Pancreas (tissue), 10 donors: Measurements from ENCODE around the gene FAM185A. TPM values are rescaled to one million over a fixed set of nuclear protein-coding genes. Genes with fewer than 3 reads are reported as not detected.

Experiments used
- ATAC-seq, 4 donors: fragments of 200-7000 bp; cut with Tn5 transposase; one replicate each; pipeline versions ENCODE4 v1.8.0 to v1.9.1; 2020; ENCODE audit warnings: mild to moderate bottlenecking in 4 of 4, moderate library complexity in 4 of 4
- DNase-seq, 6 donors: peaks; one replicate each; pipeline ENCODE4 v3.0.0-alpha.2; 2020
- FAIRE-seq: peaks from 2 replicates; lab custom pipeline; 2012; peaks lifted over from hg19 to GRCh38; lab: Jason Lieb, UNC
- H3K27ac ChIP-seq, 4 donors: fragments of 200-600 bp; sonication (generic); 1 replicate in 3 of 4; 2 replicates in 1 of 4; pipeline versions ENCODE4 v1.5.0 to v1.8.0; 2020
- H3K27me3 ChIP-seq, 4 donors: fragments of 200-600 bp; one replicate each; pipeline ENCODE4 v1.8.0; 2021
- H3K36me3 ChIP-seq, 3 donors: fragments of 200-600 bp; sonication (generic) in 1 of 3; one replicate each; pipeline versions ENCODE4 v1.5.0 to v1.8.0; 2020 to 2021
- H3K4me1 ChIP-seq, 3 donors: fragments of 200-600 bp; one replicate each; pipeline ENCODE4 v1.8.0; 2021
- H3K4me3 ChIP-seq, 4 donors: fragments of 200-600 bp; sonication (generic) in 2 of 4; one replicate each; pipeline versions ENCODE4 v1.5.0 to v1.8.0; 2020 to 2021
- H3K9me3 ChIP-seq, 4 donors: fragments of 200-600 bp; one replicate each; pipeline ENCODE4 v1.8.0; 2021
- WGBS, 2 donors: extraction: QIAGEN DNeasy Blood & Tissue Kit; methylation state at CpG; one replicate each; pipeline ENCODE4 v1.1.7; 2013; 5-methylcytosine and 5-hydroxymethylcytosine counted together
- intact Hi-C, 3 donors: fragments of 100-400 bp; cut with DNase I; formaldehyde crosslinking; loops; one replicate each; pipeline versions ENCODE4 v1.11.1 to v1.14.2; 2022
- polyA plus RNA-seq, 2 donors: library from polyadenylated mRNA; stranded (reverse); fragments of 200-250 nt; gene quantifications; one replicate each; pipeline ENCODE4 v1.2.3, GENCODE V29; 2013
- total RNA-seq, 6 donors: library from RNA; stranded (reverse); fragmentation: NEBNext Ultra II Directional in 4 of 6; extraction: Animal tissue kit (Norgen Biotek cat#: 25700) in 4 of 6; gene quantifications; one replicate each; pipeline versions ENCODE4 v1.2.1 to v1.2.4, GENCODE V29; 2021 to 2023
- TF ChIP-seq, protein P1 (sequence below), 4 donors: fragments of 200-600 bp; sonication (generic) in 3 of 4; IDR thresholded peaks; one replicate each; pipeline versions ENCODE4 v1.5.0 to v1.8.0; 2021; ENCODE audit warnings: antibody characterized with exemption in 4 of 4
- donor health status: healthy with polysubstance abuse.
- donor health status: DM: no; HTN: no; CAD: no; lungs with moderate emphysema.
- donor health status: DM: no; HTN: no; CAD: no.
- donor health status: control.
- donor health status: control.
- donor health status: Bipolar disorder and iron deficiency.
- donor health status: DM: yes; HTN: yes; CAD: no.
- donor health status: DM: no; HTN: no; CAD: no.
- donor health status: DM: no; HTN: no; CAD: no.
- donor health status: DM: yes; HTN: yes; CAD: no.

FAM185A gene
- total and polyA plus RNA-seq, 8 donors: 3.2 to 7.4 (median 4.8) TPM

DNA sequence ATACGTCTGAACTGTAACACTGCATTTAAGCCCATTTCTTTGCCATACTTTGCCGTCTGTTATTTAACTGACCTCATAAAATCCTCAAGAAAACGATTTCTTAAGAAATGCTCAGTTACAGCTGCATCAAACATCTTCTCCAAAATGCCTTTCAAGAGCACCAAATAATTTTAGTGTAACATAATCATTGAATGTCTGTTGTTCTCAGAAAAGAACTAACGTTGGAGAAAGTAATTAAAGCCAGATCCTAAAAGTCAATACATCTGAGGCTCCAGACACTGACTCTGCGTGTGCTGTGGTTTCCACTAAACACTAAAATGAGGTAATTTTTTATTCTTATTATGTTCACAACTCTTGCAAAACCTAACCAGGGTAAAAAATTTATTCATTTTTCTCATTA is 100.3 kb downstream of the FAM185A start:
- intact Hi-C loops: no loop called here
- no peak for ATAC-seq
- Histone ChIP-seq H3K4me1 (no peaks in the 10 kb centered on the region), H3K4me3 (no peak overlapping the region), H3K9me3 (no peaks in the 10 kb centered on the region), H3K36me3 (no peaks in the 10 kb centered on the region), H3K27ac (no peak overlapping the region), H3K27me3 (no peaks in the 10 kb centered on the region)
- no peak for DNase-seq
- WGBS, 2 donors: 81 to 84% methylated on average over 5 of the region's 5 CpGs
- no peak for FAIRE-seq
- TF ChIP-seq, protein P1, sequence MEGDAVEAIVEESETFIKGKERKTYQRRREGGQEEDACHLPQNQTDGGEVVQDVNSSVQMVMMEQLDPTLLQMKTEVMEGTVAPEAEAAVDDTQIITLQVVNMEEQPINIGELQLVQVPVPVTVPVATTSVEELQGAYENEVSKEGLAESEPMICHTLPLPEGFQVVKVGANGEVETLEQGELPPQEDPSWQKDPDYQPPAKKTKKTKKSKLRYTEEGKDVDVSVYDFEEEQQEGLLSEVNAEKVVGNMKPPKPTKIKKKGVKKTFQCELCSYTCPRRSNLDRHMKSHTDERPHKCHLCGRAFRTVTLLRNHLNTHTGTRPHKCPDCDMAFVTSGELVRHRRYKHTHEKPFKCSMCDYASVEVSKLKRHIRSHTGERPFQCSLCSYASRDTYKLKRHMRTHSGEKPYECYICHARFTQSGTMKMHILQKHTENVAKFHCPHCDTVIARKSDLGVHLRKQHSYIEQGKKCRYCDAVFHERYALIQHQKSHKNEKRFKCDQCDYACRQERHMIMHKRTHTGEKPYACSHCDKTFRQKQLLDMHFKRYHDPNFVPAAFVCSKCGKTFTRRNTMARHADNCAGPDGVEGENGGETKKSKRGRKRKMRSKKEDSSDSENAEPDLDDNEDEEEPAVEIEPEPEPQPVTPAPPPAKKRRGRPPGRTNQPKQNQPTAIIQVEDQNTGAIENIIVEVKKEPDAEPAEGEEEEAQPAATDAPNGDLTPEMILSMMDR (IDR thresholded peaks at IDR 0.05): no peak

DNA sequence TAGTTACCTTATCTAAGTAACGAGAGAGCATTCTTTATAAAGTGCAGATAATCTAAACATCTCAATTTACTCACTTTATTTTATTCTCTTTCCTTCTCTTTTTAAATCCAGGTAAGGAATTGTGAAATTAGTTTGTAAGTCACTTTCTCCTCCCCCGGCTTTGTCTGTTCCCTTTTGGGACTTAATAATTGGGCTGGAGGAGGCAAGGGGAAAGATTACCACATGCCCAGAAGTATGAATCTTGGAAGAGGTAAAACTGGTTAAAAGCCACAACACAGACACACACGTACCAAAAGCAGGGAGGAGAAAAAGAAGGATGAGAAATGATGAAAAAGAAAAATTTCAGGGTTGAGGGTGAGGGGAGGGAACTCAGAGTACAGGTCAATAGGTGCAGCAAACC is 100.7 kb downstream of the FAM185A start:
- no peak overlapping the region for H3K4me3 ChIP-seq
- intact Hi-C loops: no loop called here
- no peak for DNase-seq
- no peaks in the 10 kb centered on the region for H3K27me3 ChIP-seq
- ATAC-seq: no peak
- 88 to 92% methylated on average over 3 of the region's 3 CpGs for WGBS, 2 donors
- no peak overlapping the region for H3K27ac ChIP-seq
- no peaks in the 10 kb centered on the region for H3K9me3 ChIP-seq
- H3K4me1 ChIP-seq: no peaks in the 10 kb centered on the region
- no peak for FAIRE-seq
- TF ChIP-seq, protein P1 (IDR thresholded peaks at IDR 0.05): no peak
- H3K36me3 ChIP-seq: no peaks in the 10 kb centered on the region

DNA sequence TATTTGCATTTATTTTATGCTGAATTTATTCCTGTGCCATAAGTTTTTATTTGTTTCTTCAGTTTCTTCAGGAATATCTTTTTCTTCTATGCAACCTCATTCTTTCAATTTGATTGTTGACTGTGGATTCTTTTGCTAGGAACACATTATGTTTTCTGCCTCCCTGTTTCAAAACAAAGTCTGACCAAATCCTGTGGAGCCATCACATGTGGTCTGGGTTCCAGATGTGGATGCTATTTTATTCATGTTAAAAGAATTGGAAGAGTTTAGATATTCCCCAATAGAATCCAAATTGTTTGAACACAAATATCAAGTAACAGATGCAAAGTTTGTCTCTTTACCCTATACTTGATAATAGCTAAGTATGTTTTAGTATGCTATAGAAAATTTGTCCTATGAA is 107.2 kb downstream of the FAM185A start:
- TF ChIP-seq, protein P1 (IDR thresholded peaks at IDR 0.05): no peak
- no peaks in the 10 kb centered on the region for H3K36me3 ChIP-seq
- no peaks in the 10 kb centered on the region for H3K27me3 ChIP-seq
- DNase-seq: no peak
- H3K27ac ChIP-seq: no peak overlapping the region
- H3K9me3 ChIP-seq: no peaks in the 10 kb centered on the region
- no peak for ATAC-seq
- no peaks in the 10 kb centered on the region for H3K4me1 ChIP-seq
- no peak for FAIRE-seq
- intact Hi-C loops: no loop called here
- no peak overlapping the region for H3K4me3 ChIP-seq

Other genes starting within 250 kb of the FAM185A start
- gene RASA4B, start 231.2 kb upstream of the FAM185A start, total RNA-seq: 10 to 100 TPM in 2 of 6 donors, 1 to 10 TPM in 4; 7.8 to 12.9 (median 8.4) TPM
- gene RASA4B, start 231.2 kb upstream of the FAM185A start, polyA plus RNA-seq: 10 to 100 TPM; 39.2 to 93.4 TPM
- 10 to 100 TPM in 1 of 6 donors, 1 to 10 TPM in 5; 6.0 to 10.9 (median 6.7) TPM for gene UPK3BL2, start 205.3 kb upstream of the FAM185A start, total RNA-seq
- gene UPK3BL2, start 205.3 kb upstream of the FAM185A start, polyA plus RNA-seq: 10 to 100 TPM; 20.3 to 38.4 TPM
- gene SPDYE2, start 197.8 kb upstream of the FAM185A start, total RNA-seq: under 1 TPM in 4 of 6 donors, not detected in 2; 0.12 to 0.19 (median 0.13) TPM
- under 1 TPM; 0.21 to 0.34 TPM for gene SPDYE2, start 197.8 kb upstream of the FAM185A start, polyA plus RNA-seq
- gene POLR2J3, start 176.4 kb upstream of the FAM185A start, total RNA-seq: 10 to 100 TPM in 5 of 6 donors, 1 to 10 TPM in 1; 8.3 to 18.8 (median 11.9) TPM
- gene POLR2J3, start 176.4 kb upstream of the FAM185A start, polyA plus RNA-seq: 100 to 1,000 TPM in 1 of 2 donors, 10 to 100 TPM in 1; 49.5 to 116 TPM
- gene RASA4, start 132.2 kb upstream of the FAM185A start, total RNA-seq: 10 to 100 TPM in 5 of 6 donors, 1 to 10 TPM in 1; 8.7 to 33.8 (median 18.1) TPM
- gene RASA4, start 132.2 kb upstream of the FAM185A start, polyA plus RNA-seq: 100 to 1,000 TPM in 1 of 2 donors, 10 to 100 TPM in 1; 60.8 to 128 TPM
- gene UPK3BL1, start 106.2 kb upstream of the FAM185A start, total RNA-seq: 10 to 100 TPM in 2 of 6 donors, 1 to 10 TPM in 4; 2.9 to 11.8 (median 5.5) TPM
- gene UPK3BL1, start 106.2 kb upstream of the FAM185A start, polyA plus RNA-seq: 100 to 1,000 TPM in 1 of 2 donors, 10 to 100 TPM in 1; 72.2 to 168 TPM
- not detected for gene SPDYE2B, start 98.7 kb upstream of the FAM185A start, total RNA-seq
- gene SPDYE2B, start 98.7 kb upstream of the FAM185A start, polyA plus RNA-seq: not detected
- 1 to 10 TPM; 1.4 to 9.7 (median 3.7) TPM for gene POLR2J2, start 77.3 kb upstream of the FAM185A start, total RNA-seq
- gene POLR2J2, start 77.3 kb upstream of the FAM185A start, polyA plus RNA-seq: 1 to 10 TPM; 5.1 to 6.1 TPM
- gene LRRC17, start 164.0 kb downstream of the FAM185A start, total RNA-seq: 1 to 10 TPM in 5 of 6 donors, under 1 TPM in 1; 0.76 to 2.7 (median 1.8) TPM
- 1 to 10 TPM; 1.6 to 2.5 TPM for gene LRRC17, start 164.0 kb downstream of the FAM185A start, polyA plus RNA-seq